DMS 273 (cell line): ENCODE measurements around the gene RNFT2.

Experiments used
- DNase-seq: peaks from one replicate; lab custom pipeline; 2025; ENCODE audit not compliant: unreplicated experiment; lab: John Stamatoyannopoulos, UW

RNFT2 gene, protein sequence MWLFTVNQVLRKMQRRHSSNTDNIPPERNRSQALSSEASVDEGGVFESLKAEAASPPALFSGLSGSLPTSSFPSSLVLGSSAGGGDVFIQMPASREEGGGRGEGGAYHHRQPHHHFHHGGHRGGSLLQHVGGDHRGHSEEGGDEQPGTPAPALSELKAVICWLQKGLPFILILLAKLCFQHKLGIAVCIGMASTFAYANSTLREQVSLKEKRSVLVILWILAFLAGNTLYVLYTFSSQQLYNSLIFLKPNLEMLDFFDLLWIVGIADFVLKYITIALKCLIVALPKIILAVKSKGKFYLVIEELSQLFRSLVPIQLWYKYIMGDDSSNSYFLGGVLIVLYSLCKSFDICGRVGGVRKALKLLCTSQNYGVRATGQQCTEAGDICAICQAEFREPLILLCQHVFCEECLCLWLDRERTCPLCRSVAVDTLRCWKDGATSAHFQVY

DNA sequence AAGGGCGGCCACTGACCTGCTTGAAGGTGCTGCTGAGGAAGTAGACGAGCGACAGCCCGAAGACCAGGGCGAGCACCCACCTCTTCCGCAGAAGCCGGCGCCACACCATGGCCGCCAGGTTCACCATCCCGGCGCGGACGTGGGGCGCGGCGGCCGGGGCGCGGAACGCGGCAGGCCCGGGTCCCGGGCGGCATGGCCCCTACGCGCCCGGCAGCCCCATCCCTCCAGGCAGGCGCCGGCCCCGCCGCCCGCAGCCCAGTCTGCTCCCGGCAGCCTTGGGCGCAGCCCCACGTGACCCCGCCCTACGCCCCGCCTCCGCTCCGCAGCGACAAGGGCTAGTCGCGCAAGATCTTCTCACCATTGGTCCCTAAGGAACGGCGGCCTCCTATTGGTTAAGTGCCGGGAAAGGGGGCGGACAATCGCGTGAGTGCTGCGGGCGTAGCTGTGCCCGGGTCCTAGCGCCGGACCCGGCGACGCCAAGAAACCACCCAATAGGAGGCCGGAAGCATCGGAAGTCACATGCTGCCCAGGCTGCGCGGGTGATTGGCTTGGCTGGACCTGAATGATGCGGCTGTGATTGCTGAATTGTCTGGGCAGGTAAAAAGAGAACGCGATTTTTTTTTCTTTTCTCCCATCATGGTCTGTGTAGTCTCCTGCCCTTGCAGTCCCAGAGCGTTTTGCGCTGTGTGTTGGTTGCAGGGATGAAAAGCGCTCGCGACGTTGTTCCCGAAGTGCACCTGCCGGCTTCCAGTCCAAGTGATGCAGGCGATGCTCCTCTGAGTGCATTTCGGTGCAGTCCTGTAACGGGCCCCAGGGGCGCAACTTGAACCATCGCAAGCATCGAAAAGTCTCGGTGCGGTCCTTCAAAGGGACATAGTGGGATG is at the start of gene RNFT2, which contains the start of gene SPRING1:
Gene RNFT2, plus strand, starts transcription at position 542 of the 884 bp plus-strand sequence. CDS start 2,183 bp downstream, outside the sequence.
Gene SPRING1, minus strand, starts transcription at position 296 of the 884 bp plus-strand sequence. Its CDS starts 169 bp downstream, at position 127.
- peak; percentile 99 for DNase-seq

GRCh38 chr12:116689521-116689920 is 48.6 kb upstream of the RNFT2 start:
- no peak for DNase-seq

DNA sequence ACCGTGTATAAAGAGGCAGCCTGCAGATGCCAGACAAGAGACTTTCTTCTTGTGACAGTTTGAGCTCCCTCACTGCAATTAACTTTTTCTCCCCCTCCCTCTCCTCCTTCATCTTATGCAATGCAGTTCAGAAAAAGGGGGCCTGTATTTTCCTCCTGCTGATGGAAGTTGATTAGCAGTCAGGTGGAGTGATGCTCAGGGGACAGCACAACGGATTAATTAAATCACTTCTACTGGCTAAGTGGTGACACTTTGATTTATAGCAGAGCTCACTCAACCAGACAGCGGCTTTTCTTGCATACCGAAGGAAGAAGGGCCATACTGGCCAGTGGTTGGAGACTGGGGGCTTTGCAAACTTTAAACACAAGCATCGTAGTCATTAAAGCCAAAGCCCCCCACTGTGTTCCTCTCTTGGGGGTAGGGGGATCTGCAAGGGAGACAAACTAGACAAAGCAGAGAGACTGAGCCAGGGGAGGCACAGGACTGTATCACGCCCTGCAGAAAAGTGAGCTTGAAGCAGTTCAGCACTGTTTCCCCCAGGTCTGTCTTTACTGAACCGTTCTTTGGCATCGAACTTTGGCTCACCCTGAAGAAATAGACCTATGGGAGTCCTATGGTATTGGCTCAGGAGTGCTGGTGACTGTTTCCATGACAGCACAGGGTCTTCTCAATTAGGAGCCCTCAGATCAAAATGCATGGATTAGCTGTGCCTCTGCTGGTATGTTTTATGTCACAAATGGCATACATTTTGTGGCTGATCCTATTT is 48.0 kb upstream of the RNFT2 start:
- DNase-seq = no peak

DNA sequence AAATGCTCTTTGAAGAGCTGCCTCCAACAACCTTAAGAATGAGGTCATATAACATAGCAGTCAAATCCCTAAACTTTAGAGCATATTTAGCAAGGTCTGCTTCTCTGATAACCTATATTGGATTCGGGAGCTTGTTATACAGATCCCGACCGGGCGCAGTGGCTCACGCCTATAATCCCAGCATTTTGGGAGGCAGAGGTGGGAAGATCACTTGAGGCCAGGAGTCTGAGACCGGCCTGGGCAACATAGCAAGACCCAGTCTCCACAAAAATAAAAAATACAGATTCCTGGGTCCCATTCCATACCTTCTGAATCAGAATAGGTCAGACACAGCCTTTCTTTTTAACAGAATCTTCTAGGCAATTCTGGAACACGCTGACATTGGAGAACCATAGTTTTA is 46.9 kb upstream of the RNFT2 start:
- no peak for DNase-seq

- DNase-seq = no peak
Measured at GRCh38 chr12:116691636-116692035, 46.5 kb upstream of the RNFT2 start.

GRCh38 chr12:116692605-116693004 is 45.5 kb upstream of the RNFT2 start:
- no peak for DNase-seq

DNA sequence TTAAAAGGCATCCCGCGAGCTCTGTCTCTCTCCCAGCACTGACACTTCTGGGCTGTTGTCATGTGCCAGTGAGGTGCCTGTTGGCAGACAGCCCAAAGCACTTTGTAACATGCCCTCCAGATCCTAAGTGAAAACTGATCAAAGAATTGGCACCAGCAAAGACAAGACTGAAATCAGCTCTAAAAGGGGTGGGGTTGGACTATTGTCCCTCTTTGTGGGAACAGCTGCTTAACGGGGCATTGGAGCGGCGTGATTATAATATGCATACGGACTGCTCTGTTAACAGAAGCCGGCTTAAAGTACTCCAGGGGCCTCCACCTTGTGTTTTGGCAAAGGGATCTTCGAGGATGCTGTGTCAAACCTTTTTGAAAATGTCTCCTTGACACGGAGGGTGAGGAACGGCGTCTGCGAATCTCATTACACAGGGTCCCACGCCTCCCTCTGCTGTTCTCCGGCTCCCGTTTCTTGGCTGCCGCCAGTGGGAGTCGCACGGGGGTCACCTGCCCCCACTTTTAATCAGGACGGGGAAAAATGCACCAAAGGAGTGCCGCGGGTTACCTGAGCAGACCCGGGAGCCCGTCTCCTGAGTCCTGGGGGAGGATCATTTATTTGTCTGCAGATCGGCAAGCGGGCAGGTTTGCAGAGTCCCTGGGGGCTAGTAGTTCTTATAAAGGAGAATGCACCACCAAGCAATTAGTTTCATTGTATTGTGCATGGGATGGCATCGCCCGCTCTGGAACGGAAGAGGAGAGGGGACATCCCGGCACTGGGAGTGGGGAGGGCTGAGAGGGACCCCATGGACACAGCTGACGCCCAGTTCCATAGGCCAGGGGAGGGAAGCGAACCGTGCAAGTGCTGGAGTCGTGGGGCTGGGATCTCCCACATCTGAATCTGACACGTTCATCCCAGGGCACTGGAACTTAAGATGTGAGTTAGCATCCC is 44.6 kb upstream of the RNFT2 start:
- peak; percentile 41 for DNase-seq

GRCh38 chr12:116694653-116695463 is 43.3 kb upstream of the RNFT2 start:
- no peak for DNase-seq

- DNase-seq = no peak
Measured at GRCh38 chr12:116695464-116695725, 42.7 kb upstream of the RNFT2 start.

GRCh38 chr12:116697305-116697704 is 40.8 kb upstream of the RNFT2 start:
- peak; percentile 53 for DNase-seq

- DNase-seq = no peak
Measured at GRCh38 chr12:116697716-116698115, 40.4 kb upstream of the RNFT2 start.

DNA sequence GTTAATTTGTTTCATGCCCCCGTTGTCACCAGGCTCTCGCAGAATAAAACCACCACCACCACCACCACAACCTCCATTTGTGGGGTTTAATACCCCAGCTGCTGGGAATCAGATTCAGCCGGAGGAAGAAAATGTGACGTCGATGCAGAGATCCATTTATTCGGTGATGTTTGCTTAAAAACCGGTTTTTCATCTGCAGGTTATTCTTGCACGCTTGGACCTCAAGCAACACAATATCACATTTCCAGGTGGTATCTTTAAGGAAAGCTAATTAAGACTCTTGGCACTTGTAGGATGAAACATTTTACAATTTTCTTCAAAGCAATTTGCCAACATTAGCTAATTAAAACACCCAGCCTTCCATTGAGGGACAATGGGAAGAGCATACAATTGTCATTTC is 40.0 kb upstream of the RNFT2 start:
- no peak for DNase-seq

DNA sequence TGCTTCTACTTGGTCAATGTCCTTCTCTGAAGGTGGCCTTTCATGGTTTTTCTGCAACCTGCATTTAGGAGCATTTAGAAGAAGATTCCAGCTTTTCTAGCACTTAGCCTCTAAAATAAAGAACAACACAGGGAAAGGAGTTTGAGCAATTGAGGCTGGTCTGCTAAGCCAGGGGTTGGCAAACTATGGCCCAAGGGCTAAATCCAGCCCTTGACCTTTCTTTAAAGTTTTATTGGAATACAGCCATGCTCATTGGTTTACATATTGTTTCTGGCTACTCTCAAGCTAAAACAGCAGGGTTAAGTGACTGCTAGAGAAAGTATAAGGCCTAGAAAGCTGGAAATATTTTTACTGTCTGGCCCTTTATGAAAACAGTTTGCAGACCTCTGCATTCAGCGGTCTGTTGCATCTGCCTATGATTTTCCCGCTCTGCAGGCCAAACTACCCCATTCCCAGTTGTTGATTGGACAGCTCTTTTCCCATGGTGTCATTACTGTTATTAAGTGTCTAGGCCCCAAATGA is 39.5 kb upstream of the RNFT2 start:
- no peak for DNase-seq

DNA sequence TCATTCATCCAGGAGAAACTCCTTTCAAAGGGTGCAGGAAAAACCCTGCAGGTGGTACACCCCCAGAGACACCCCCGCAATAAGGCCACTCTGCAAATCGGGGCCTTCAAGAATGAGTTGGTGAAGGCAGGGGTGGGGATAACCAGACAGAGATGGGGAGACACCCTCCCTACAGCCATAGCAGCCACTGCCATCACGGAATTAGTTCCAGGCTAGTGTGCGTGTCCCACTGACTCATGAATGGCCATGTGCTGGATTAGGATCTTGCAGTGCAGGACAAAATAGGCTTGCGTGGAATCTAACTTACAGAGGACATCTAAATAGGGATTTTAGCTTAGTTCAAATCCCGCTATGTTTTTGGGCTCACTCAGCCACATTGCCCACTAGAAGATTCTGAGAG is 38.0 kb upstream of the RNFT2 start:
- DNase-seq = no peak

DNA sequence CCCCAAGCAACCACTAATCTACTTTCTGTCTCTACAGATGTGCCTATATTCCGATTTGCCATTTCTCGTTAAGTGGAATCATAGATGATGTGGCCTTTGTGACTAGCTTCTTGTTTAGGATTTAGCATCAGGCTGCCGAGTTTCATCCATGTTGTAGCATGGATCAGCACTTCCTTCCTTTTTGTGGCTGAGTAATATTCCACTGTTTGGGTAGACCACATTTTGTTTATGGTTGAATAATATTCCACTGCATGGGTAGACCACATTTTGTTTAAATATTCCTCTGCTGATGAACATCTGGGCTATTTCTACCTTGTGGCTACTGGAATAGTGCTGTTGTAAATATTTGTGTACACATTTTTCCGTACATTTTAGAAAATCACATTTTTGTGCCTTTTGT is 36.7 kb upstream of the RNFT2 start:
- no peak for DNase-seq

DNA sequence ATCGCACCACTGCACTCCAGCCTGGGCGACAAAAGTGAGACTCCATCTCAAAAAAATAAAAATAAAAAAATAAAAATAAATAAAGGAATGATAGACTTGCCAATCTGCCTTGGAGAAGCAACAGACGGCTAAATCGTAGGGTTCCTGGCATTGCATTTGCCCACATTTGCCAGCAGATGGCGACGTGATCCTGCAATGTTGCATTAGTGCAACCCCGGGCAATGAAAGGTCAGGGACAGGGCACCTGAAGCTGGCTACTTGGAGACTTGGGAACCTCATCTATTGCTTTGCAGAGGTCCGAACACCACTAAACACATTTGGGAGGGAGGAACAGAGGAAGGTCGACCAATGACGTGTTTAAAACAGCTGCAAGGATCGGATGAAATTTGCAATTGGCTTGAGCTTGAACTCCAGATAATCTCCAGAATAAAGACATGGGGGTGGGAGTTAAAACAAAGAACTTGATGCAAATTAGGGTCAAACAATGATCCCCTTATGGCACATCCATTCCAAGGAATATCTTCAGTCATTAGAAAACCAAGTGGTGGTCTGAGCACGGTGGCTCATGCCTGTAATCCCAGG is 34.8 kb upstream of the RNFT2 start:
- DNase-seq = peak; percentile 80

DNA sequence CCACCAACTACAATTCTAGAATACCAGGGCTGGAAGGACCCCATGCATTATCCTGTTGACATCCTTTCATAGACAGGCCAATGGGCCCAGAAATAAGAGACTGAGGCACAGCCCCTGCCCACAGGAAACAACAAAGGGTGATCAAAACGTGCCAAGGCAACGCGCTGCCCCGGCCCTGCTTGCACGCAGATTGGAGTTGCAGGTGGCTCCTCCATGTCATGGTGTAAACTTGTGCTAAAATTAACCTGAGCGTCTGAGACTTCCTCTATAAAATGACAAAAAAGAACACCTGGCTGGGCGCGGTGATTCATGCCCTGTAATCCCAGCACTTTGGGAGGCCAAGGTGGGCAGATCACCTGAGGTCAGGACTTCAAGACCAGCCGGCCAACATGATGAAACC is 30.4 kb upstream of the RNFT2 start:
- no peak for DNase-seq

DNA sequence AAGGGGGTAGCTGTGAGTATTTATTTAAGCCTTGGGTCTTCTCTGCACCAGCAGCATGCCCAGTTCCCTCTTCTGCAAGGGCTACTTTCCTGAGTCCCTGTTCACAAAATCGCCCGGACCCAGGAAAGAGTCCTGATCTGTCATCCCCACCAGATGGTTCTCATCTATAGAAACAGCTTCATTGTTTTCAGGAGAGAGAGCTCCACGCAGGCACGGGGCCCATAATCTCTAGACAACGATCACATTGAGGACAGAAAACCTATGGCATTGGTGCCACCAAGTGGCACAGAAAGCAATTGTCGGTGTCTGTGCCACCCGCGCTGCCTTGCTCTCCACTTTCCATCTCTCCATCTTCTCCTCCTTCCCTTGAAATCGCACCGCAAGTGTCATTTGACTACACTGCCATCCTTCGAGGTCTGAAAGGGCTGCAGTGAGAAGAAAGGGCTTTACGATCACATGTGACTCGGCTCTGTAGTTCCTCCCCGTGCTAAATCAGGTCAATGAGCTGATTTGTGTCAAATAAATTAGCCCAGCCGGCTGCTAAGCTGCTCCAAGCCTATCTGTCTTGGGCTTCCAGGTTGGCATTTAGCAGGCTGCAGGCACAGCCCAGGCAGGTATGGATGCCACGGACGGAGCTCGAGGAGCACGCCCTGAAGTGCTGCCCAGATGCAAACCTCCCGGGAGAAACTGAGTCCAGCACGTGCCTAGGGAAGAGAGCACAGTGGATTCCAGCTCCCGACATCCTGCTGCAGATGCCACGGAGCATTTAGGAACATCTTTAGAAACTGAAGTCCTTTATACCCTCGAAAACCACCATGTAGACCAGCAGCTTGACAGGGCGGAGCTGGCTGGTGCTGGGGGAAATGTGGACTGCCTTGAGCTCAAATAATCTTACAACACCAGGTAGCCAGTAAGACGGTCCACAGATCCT is 29.0 kb upstream of the RNFT2 start:
- peak; percentile 73 for DNase-seq
